CD8-positive, alpha-beta memory T cell (primary cell): Measurements from ENCODE around the gene SHOX. TPM values are rescaled to one million over a fixed set of nuclear protein-coding genes. Genes with fewer than 3 reads are reported as not detected.
A peak's percentile ranks its signal among the peaks of the same experiment; 100 is the strongest.

Source experiments
- CTCF ChIA-PET: fragments of 350-600 bp; sonication (Branson Sonifier 250); formaldehyde crosslinking; loops from one replicate; lab custom pipeline; 2021; ENCODE audit warnings: antibody characterized with exemption; lab: Charles Lee
- POLR2A ChIA-PET: fragments of 350-600 bp; sonication (Branson Sonifier 250); formaldehyde crosslinking; loops from one replicate; lab custom pipeline; 2021; ENCODE audit warnings: antibody characterized with exemption; lab: Charles Lee
- DNase-seq, 5 donors: peaks; one replicate each; pipeline versions ENCODE4 v3.0.0 to v3.0.0-alpha.2; 2020 to 2022; ENCODE audit warnings: mixed read lengths in 1 of 5
- H3K27ac ChIP-seq: one replicate; pipeline ENCODE4 v1.7.0; 2013; ENCODE audit warnings: low read depth, mild to moderate bottlenecking, low read length, moderate library complexity
- H3K27me3 ChIP-seq: 2 replicates; pipeline ENCODE4 v1.7.0; 2013; ENCODE audit warnings: low read length, mild to moderate bottlenecking; ENCODE audit not compliant: insufficient read depth, poor library complexity, severe bottlenecking
- H3K36me3 ChIP-seq: 2 replicates; pipeline ENCODE4 v1.7.0; 2013; ENCODE audit warnings: mild to moderate bottlenecking, low read length, moderate library complexity; ENCODE audit not compliant: insufficient read depth
- H3K4me1 ChIP-seq: 2 replicates; pipeline ENCODE4 v1.7.0; 2013; ENCODE audit warnings: mild to moderate bottlenecking, low read length, moderate library complexity; ENCODE audit not compliant: insufficient read depth
- H3K4me3 ChIP-seq: 2 replicates; pipeline ENCODE4 v1.7.0; 2013; ENCODE audit warnings: mild to moderate bottlenecking, low read length
- H3K9me3 ChIP-seq: 2 replicates; pipeline ENCODE4 v1.7.0; 2013; ENCODE audit warnings: mild to moderate bottlenecking, low read length
- H3K27ac Mint-ChIP-seq, 8 donors: one replicate each; pipeline ENCODE4 v1.8.0; 2020 to 2021; ENCODE audit warnings: mixed read lengths in 8 of 8, mild to moderate bottlenecking in 6 of 8, inconsistent platforms in 3 of 8, moderate library complexity in 3 of 8
- H3K27me3 Mint-ChIP-seq, 2 donors: one replicate each; pipeline ENCODE4 v1.8.0; 2020 to 2021; ENCODE audit warnings: mixed read lengths in 2 of 2, mild to moderate bottlenecking in 1 of 2, moderate library complexity in 1 of 2
- H3K36me3 Mint-ChIP-seq, 3 donors: one replicate each; pipeline ENCODE4 v1.8.0; 2020 to 2021; ENCODE audit warnings: mixed read lengths in 3 of 3, inconsistent platforms in 1 of 3, mild to moderate bottlenecking in 1 of 3
- H3K4me1 Mint-ChIP-seq, 3 donors: one replicate each; pipeline ENCODE4 v1.8.0; 2020 to 2021; ENCODE audit warnings: mixed read lengths in 3 of 3, inconsistent platforms in 1 of 3, mild to moderate bottlenecking in 1 of 3
- H3K4me3 Mint-ChIP-seq, 7 donors: one replicate each; pipeline ENCODE4 v1.8.0; 2020 to 2021; ENCODE audit warnings: mixed read lengths in 7 of 7, mild to moderate bottlenecking in 6 of 7, moderate library complexity in 4 of 7, inconsistent platforms in 2 of 7
- H3K9me3 Mint-ChIP-seq, 5 donors: one replicate each; pipeline ENCODE4 v1.8.0; 2020 to 2022; ENCODE audit warnings: mixed read lengths in 5 of 5, mild to moderate bottlenecking in 3 of 5, moderate library complexity in 2 of 5, inconsistent platforms in 1 of 5
- polyA plus RNA-seq: library from polyadenylated mRNA; unstranded; fragments of 300-500 nt; fragmentation: Illumina TruSeq; gene quantifications from one replicate; pipeline ENCODE4 v1.2.3, GENCODE V29; 2021
- total RNA-seq, 2 experiments: library from RNA; stranded (reverse); gene quantifications; one replicate each; pipeline ENCODE4 v1.2.3, GENCODE V29; 2021

SHOX gene
- total and polyA plus RNA-seq, 3 experiments from 2014 or later, result not detected

DNA sequence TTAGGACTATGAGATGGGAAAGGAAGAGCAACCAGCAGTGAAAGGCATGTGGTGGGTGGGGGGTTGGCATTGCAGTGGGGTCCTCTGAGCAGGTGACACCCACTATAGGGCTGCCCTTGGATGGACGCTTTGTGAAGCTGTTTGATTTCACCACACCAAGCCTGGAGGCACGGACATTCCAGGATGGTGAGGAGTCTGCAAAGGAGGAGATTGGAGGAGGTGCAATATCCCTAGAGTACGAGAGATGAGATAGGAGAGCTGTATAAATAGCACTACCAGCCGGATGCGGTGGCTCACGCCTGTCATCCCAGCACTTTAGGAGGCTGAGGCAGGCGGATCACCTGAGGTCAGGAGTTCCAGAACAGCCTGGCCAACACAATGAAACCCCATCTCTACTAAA lies 42.3 kb downstream of the SHOX start:
- no peaks in the 10 kb centered on the region for H3K4me1 ChIP-seq

DNA sequence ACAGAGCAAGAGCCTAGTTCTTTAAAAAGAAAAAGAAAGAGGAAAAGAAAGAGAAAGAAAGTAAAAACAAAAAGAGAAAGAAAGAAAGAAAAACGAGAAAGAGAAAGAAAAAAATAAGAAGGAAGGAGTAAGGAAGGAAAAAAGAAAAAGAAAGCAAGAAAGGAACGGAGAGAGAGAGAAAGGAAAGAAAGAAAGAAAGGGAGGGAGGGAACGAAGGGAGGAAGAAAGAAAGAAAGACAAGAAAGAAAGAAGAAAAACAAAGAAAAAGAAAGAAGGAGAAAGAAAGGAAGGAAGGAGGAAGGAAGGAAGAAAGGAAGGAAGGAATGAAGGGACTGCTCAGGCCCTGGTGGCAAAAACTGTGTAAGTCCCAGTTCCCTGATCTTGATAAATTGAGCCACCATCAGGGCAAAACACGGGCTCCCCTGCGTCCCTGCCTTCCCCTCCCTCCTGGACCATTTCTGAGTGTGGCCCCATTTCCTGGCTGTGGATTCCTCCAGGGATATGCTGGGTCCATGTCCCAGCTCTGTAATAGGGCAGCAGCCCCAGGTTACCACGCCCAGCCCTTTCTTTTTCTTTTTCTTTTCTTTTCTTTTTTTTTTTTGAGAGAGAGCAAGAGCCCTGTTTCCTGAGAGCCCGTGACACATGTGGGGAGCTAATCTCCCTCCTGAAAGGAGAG lies 44.8 kb downstream of the SHOX start:
- POLR2A ChIA-PET, result no interaction called here
- Histone ChIP-seq H3K4me1 (no peaks in the 10 kb centered on the region), H3K27ac (no peak overlapping the region), H3K4me3 (no peak overlapping the region), H3K36me3 (no peaks in the 10 kb centered on the region), H3K9me3 (no peaks in the 10 kb centered on the region), H3K27me3 (no peaks in the 10 kb centered on the region)
- Mint-ChIP-seq H3K27ac (no peak overlapping the region), H3K9me3 (peaks cover 3 to 8% (median 4%) of the 10 kb centered on the region in 5 donors), H3K36me3 (peaks cover 0 to 3% (median 0%) of the 10 kb centered on the region in 3 donors), H3K27me3 (peaks cover 3 to 7% of the 10 kb centered on the region in 2 donors), H3K4me1 (no peaks in the 10 kb centered on the region), H3K4me3 (no peak overlapping the region)
- DNase-seq, result no peak
- CTCF ChIA-PET, result no interaction called here

More for the DNA sequence above, 42.3 kb downstream of the SHOX start:
- no peak overlapping the region for H3K4me3 ChIP-seq
- H3K27me3 ChIP-seq, result no peaks in the 10 kb centered on the region
- Mint-ChIP-seq H3K27me3 (peaks cover 3 to 7% of the 10 kb centered on the region in 2 donors), H3K27ac (peak overlapping the region in 1 of 8 donors; percentile 43), H3K9me3 (peaks cover 2 to 8% (median 7%) of the 10 kb centered on the region in 5 donors), H3K4me3 (no peak overlapping the region), H3K36me3 (peaks cover 0 to 3% (median 0%) of the 10 kb centered on the region in 3 donors), H3K4me1 (no peaks in the 10 kb centered on the region)
- no peaks in the 10 kb centered on the region for H3K36me3 ChIP-seq
- no peak for DNase-seq
- H3K27ac ChIP-seq, result no peak overlapping the region
- ChIA-PET POLR2A (no interaction called here), CTCF (no interaction called here)
- no peaks in the 10 kb centered on the region for H3K9me3 ChIP-seq

DNA sequence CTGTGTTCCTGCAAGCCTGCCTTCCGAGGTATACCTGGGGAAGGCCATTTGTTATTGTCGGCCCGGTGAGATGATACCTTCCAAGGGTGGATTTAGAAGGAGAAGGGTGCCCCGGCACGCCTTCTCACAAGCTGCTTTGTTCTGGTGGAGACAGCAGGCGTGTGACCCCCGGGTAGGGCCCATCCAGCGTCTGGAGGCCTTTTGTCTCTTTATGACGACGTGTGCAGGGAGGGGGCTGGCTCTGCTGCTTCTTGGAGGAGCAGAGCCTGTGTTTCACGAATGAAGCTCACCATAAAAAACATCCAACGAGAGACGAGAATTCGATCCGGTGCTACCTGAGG lies 45.3 kb downstream of the SHOX start:
- no peak overlapping the region for H3K4me3 Mint-ChIP-seq
- Histone ChIP-seq H3K4me1 (no peaks in the 10 kb centered on the region), H3K36me3 (no peaks in the 10 kb centered on the region), H3K27ac (no peak overlapping the region), H3K27me3 (no peaks in the 10 kb centered on the region), H3K9me3 (no peaks in the 10 kb centered on the region), H3K4me3 (no peak overlapping the region)
- DNase-seq, result no peak
- CTCF ChIA-PET, result no interaction called here
- POLR2A ChIA-PET, result no interaction called here
- H3K36me3 Mint-ChIP-seq, result peaks cover 0 to 3% (median 0%) of the 10 kb centered on the region in 3 donors
- H3K27me3 Mint-ChIP-seq, result peaks cover 3 to 7% of the 10 kb centered on the region in 2 donors
- no peak overlapping the region for H3K27ac Mint-ChIP-seq
- peaks cover 3 to 8% (median 4%) of the 10 kb centered on the region in 5 donors for H3K9me3 Mint-ChIP-seq
- H3K4me1 Mint-ChIP-seq, result no peaks in the 10 kb centered on the region

DNA sequence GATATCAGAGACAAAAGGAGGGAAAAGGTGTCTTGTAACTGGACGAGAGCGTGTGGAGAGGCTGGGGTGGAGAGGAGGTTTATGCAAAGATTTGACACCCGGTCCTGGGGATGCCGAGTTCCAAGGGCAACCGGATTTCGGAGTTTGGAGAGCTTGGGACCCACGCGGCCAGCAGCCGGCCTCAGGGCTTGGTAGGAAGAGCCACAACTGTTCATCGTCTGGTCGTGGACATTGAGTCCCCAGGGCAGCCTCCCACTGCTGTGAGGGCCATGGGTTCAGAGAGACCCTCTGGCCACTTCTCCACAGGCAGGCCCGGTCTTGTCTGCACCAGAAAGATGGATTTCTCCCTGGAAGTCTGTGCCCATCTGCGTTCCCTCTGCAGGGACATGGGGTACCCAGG lies 46.8 kb downstream of the SHOX start:
- no peaks in the 10 kb centered on the region for H3K4me1 Mint-ChIP-seq

DNA sequence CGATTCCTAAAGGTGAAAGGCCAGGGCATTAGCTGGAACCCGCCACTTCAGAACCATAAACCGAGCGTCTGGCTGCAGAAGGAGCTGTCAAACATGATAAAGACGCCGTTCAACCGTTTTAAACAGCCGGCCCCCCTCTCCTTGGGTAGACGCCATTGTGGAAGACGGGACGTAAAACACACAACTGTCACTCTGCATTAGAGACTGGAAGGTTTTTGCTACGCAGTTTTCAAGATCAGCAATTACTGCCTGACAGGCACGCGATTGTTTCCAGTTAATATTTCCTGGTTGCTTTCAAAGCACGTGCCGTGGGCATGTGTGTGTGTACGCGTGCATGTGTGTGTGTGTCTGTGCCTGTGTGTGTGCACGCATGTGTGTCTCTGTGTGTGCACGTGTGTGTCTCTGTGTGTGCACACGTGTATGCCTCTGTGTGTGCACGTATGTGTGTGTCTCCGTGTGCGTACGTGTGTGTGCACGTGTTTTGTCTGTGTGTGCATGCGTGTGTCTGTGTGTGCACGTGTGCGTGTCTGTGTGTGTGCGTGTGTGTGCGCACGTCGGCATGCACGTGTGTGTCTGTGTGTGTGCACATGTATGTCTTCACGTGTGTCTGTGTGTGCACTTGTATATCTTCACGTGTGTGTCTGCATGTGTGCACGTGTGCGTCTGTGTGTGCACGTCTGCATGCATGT lies 48.8 kb downstream of the SHOX start:
- CTCF ChIA-PET, result no interaction called here
- Histone ChIP-seq H3K27ac (no peak overlapping the region), H3K9me3 (no peaks in the 10 kb centered on the region), H3K4me3 (no peak overlapping the region), H3K36me3 (no peaks in the 10 kb centered on the region), H3K27me3 (no peaks in the 10 kb centered on the region), H3K4me1 (no peaks in the 10 kb centered on the region)
- Mint-ChIP-seq H3K27me3 (peaks cover 0 to 1% of the 10 kb centered on the region in 2 donors), H3K4me3 (no peak overlapping the region), H3K4me1 (no peaks in the 10 kb centered on the region), H3K27ac (no peak overlapping the region), H3K9me3 (peaks cover 7 to 14% (median 8%) of the 10 kb centered on the region in 5 donors), H3K36me3 (no peaks in the 10 kb centered on the region)
- no peak for DNase-seq
- POLR2A ChIA-PET, result no interaction called here

More for the DNA sequence above, 46.8 kb downstream of the SHOX start:
- H3K27ac Mint-ChIP-seq, result no peak overlapping the region
- Histone ChIP-seq H3K4me1 (no peaks in the 10 kb centered on the region), H3K27ac (no peak overlapping the region), H3K27me3 (no peaks in the 10 kb centered on the region), H3K4me3 (no peak overlapping the region), H3K9me3 (no peaks in the 10 kb centered on the region), H3K36me3 (no peaks in the 10 kb centered on the region)
- CTCF ChIA-PET, result no interaction called here
- POLR2A ChIA-PET, result no interaction called here
- no peak for DNase-seq
- peaks cover 3 to 7% of the 10 kb centered on the region in 2 donors for H3K27me3 Mint-ChIP-seq
- no peak overlapping the region for H3K4me3 Mint-ChIP-seq
- H3K9me3 Mint-ChIP-seq, result peaks cover 7 to 13% (median 10%) of the 10 kb centered on the region in 5 donors
- H3K36me3 Mint-ChIP-seq, result peaks cover 0 to 3% (median 0%) of the 10 kb centered on the region in 3 donors

DNA sequence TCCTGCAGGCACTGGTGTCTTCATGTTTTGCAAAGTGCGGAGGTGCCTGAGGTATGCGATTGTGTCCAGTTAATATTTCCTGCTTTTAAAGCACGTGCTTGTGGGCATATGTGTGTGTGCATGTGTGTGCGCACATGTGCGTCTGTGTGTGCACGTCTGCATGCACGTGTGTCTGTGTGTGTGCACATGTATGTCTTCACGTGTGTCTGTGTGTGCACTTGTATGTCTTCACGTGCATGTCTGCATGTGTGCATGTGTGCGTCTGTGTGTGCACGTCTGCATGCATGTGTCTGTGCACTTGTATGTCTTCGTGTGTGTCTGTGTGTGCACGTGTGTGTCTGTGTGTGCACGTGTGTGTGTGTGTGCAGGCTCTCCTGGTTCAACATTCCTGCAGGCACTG lies 49.5 kb downstream of the SHOX start:
- no peak overlapping the region for H3K27ac Mint-ChIP-seq
- Histone ChIP-seq H3K4me3 (no peak overlapping the region), H3K9me3 (no peaks in the 10 kb centered on the region), H3K27ac (no peak overlapping the region), H3K4me1 (no peaks in the 10 kb centered on the region), H3K36me3 (no peaks in the 10 kb centered on the region), H3K27me3 (no peaks in the 10 kb centered on the region)
- no peak for DNase-seq
- no peak overlapping the region for H3K4me3 Mint-ChIP-seq
- CTCF ChIA-PET, result no interaction called here
- no peaks in the 10 kb centered on the region for H3K4me1 Mint-ChIP-seq
- H3K36me3 Mint-ChIP-seq, result no peaks in the 10 kb centered on the region
- H3K9me3 Mint-ChIP-seq, result peaks cover 7 to 14% (median 10%) of the 10 kb centered on the region in 5 donors
- peaks cover 0 to 1% of the 10 kb centered on the region in 2 donors for H3K27me3 Mint-ChIP-seq
- POLR2A ChIA-PET, result no interaction called here

DNA sequence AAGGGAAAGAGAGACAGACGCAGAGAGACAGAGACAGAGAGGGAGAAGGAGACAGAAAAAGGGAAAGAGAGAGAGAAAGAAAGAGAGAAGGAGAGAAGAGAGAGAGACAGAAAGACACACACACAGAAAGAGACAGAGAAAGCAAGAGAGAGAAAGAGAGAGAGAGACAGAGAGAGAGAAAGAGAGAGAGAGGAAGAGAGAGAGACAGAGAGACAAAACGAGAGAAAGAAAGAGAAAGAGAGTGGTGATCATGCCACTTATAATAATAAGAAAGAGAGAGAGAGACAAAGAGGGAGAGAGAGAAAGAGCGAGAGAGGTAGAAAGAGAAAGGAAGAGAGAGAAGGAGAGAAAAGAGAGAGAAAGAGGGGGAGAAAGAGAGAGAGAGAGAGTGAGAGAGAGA lies 51.4 kb downstream of the SHOX start:
- no peak overlapping the region for H3K4me3 Mint-ChIP-seq
- peaks cover 0 to 1% of the 10 kb centered on the region in 2 donors for H3K27me3 Mint-ChIP-seq
- no peaks in the 10 kb centered on the region for H3K36me3 Mint-ChIP-seq
- no peak overlapping the region for H3K27ac Mint-ChIP-seq
- Histone ChIP-seq H3K4me1 (no peaks in the 10 kb centered on the region), H3K36me3 (no peaks in the 10 kb centered on the region), H3K4me3 (no peak overlapping the region), H3K9me3 (no peaks in the 10 kb centered on the region), H3K27ac (no peak overlapping the region), H3K27me3 (no peaks in the 10 kb centered on the region)
- POLR2A ChIA-PET, result no interaction called here
- H3K9me3 Mint-ChIP-seq, result peaks cover 5 to 18% (median 12%) of the 10 kb centered on the region in 5 donors
- no peaks in the 10 kb centered on the region for H3K4me1 Mint-ChIP-seq
- DNase-seq, result no peak
- CTCF ChIA-PET, result no interaction called here

DNA sequence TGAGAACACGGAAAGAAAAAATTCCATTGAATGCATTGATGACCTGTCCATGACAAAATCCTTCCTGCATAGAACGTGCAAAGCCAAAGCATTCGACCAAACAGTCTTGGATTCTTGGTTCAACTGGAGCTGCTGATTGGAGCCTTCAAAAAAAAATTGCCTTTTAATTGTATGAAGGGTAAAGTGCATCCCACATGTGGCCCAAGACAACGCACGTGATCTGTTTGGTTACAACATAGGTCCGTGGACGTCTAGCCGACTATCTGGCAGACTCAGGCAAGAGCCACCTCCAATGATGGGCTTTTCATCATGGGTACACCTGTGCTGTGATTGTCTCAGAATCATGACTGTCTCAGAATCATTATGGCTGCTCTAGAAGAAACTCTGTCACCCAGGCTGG lies 52.3 kb downstream of the SHOX start:
- H3K9me3 ChIP-seq, result no peaks in the 10 kb centered on the region
- POLR2A ChIA-PET, result no interaction called here
- Mint-ChIP-seq H3K36me3 (no peaks in the 10 kb centered on the region), H3K27me3 (no peaks in the 10 kb centered on the region), H3K27ac (no peak overlapping the region), H3K4me1 (no peaks in the 10 kb centered on the region), H3K4me3 (no peak overlapping the region), H3K9me3 (peaks cover 5 to 19% (median 12%) of the 10 kb centered on the region in 5 donors)
- H3K4me1 ChIP-seq, result no peaks in the 10 kb centered on the region
- DNase-seq, result no peak
- H3K36me3 ChIP-seq, result no peaks in the 10 kb centered on the region
- no peak overlapping the region for H3K4me3 ChIP-seq
- no peaks in the 10 kb centered on the region for H3K27me3 ChIP-seq
- CTCF ChIA-PET, result no interaction called here
- no peak overlapping the region for H3K27ac ChIP-seq
